ENCODE data around the gene SBNO1.

DNA sequence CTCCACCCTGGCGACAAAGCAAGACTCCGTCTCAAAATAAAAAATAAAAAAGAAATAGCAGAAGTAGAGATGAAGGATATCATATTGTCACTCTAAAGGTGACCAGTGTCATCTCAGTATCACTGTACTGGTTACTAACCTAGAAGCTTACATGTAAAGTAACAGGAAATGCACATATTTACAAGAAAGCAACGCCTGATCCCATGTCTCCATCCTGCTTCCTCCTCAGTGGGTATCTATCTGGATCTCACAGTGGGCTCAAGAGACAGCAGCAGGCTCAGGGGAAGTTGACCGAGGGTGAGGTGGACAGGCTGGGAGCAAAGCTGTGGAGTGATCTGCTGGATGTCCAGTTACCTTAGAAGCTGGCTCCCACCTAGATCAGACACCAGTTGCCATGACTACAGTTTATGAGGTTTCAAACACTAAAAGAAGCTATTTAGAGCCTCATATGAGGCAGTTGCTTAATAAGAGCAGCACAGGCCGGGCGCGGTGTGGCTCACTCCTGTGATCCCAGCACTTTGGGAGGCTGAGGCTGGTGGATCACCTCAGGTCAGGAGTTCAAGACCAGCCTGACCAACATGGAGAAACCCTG, 120.9 kb downstream of the SBNO1 start:
- TF ChIP-seq YY1 (tag by site-specific recombination; IDR thresholded peaks at IDR 0.05) = no peak
- TF ChIP-seq, protein P1, sequence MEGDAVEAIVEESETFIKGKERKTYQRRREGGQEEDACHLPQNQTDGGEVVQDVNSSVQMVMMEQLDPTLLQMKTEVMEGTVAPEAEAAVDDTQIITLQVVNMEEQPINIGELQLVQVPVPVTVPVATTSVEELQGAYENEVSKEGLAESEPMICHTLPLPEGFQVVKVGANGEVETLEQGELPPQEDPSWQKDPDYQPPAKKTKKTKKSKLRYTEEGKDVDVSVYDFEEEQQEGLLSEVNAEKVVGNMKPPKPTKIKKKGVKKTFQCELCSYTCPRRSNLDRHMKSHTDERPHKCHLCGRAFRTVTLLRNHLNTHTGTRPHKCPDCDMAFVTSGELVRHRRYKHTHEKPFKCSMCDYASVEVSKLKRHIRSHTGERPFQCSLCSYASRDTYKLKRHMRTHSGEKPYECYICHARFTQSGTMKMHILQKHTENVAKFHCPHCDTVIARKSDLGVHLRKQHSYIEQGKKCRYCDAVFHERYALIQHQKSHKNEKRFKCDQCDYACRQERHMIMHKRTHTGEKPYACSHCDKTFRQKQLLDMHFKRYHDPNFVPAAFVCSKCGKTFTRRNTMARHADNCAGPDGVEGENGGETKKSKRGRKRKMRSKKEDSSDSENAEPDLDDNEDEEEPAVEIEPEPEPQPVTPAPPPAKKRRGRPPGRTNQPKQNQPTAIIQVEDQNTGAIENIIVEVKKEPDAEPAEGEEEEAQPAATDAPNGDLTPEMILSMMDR (tag by site-specific recombination; IDR thresholded peaks at IDR 0.05) = no peak
- no peak for TF ChIP-seq ZNF792 (tag by site-specific recombination; IDR thresholded peaks at IDR 0.05)
- TF ChIP-seq ZBTB21 (tag by site-specific recombination; IDR thresholded peaks at IDR 0.05) = no peak
- TF ChIP-seq ATF2 (tag by site-specific recombination; IDR thresholded peaks at IDR 0.05; ENCODE audit: low read depth) = no peak
- TF ChIP-seq, protein P2, sequence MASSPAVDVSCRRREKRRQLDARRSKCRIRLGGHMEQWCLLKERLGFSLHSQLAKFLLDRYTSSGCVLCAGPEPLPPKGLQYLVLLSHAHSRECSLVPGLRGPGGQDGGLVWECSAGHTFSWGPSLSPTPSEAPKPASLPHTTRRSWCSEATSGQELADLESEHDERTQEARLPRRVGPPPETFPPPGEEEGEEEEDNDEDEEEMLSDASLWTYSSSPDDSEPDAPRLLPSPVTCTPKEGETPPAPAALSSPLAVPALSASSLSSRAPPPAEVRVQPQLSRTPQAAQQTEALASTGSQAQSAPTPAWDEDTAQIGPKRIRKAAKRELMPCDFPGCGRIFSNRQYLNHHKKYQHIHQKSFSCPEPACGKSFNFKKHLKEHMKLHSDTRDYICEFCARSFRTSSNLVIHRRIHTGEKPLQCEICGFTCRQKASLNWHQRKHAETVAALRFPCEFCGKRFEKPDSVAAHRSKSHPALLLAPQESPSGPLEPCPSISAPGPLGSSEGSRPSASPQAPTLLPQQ (tag by site-specific recombination; IDR thresholded peaks at IDR 0.05) = no peak
- no peak for TF ChIP-seq ZNF621 (tag by site-specific recombination; IDR thresholded peaks at IDR 0.05)
- TF ChIP-seq, protein P3, sequence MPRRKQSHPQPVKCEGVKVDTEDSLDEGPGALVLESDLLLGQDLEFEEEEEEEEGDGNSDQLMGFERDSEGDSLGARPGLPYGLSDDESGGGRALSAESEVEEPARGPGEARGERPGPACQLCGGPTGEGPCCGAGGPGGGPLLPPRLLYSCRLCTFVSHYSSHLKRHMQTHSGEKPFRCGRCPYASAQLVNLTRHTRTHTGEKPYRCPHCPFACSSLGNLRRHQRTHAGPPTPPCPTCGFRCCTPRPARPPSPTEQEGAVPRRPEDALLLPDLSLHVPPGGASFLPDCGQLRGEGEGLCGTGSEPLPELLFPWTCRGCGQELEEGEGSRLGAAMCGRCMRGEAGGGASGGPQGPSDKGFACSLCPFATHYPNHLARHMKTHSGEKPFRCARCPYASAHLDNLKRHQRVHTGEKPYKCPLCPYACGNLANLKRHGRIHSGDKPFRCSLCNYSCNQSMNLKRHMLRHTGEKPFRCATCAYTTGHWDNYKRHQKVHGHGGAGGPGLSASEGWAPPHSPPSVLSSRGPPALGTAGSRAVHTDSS (tag by site-specific recombination; IDR thresholded peaks at IDR 0.05) = no peak
- TF ChIP-seq ZNF768 (tag by site-specific recombination; IDR thresholded peaks at IDR 0.05) = no peak
- TF ChIP-seq ZNF791 (tag by site-specific recombination; IDR thresholded peaks at IDR 0.05) = no peak
- no peak for TF ChIP-seq TCF7L2 (IDR thresholded peaks at IDR 0.05; ENCODE audit: borderline replicate concordance, low read depth, low read length)
- TF ChIP-seq ZNF24 (tag by site-specific recombination; IDR thresholded peaks at IDR 0.05) = no peak
- TF ChIP-seq SP2 (tag by site-specific recombination; IDR thresholded peaks at IDR 0.05) = no peak
- TF ChIP-seq KLF8 (tag by site-specific recombination; IDR thresholded peaks at IDR 0.05) = no peak

Data from HEK293 (cell line).